RWPE2 (cell line): ENCODE measurements around the gene AGPAT1.
A peak's percentile ranks its signal among the peaks of the same experiment; 100 is the strongest.

ENCODE experiments used
- ATAC-seq: fragments of 200-7000 bp; cut with Tn5 transposase; 3 replicates; pipeline ENCODE4 v1.9.1; 2021; ENCODE audit warnings: low read depth
- DNase-seq: peaks from one replicate; pipeline ENCODE4 v3.0.0-alpha.2; 2020; ENCODE audit warnings: low spot score
- H3K27ac ChIP-seq: fragments of 450-650 bp; 2 replicates; pipeline ENCODE4 v1.5.1; 2017; ENCODE audit warnings: mild to moderate bottlenecking; ENCODE audit not compliant: poor library complexity, severe bottlenecking
- H3K27me3 ChIP-seq: fragments of 250-450 bp; sonication (Bioruptor Pico); 2 replicates; pipeline ENCODE4 v1.5.1; 2021; ENCODE audit warnings: mild to moderate bottlenecking, moderate library complexity; ENCODE audit not compliant: insufficient read depth, poor library complexity, severe bottlenecking
- H3K36me3 ChIP-seq: fragments of 250-450 bp; sonication (Bioruptor Pico); 2 replicates; pipeline ENCODE4 v1.5.1; 2020; ENCODE audit warnings: low read depth, mild to moderate bottlenecking, moderate library complexity
- H3K4me1 ChIP-seq: fragments of 250-450 bp; sonication (Bioruptor Pico); 2 replicates; pipeline ENCODE4 v1.5.1; 2021; ENCODE audit warnings: mild to moderate bottlenecking, moderate library complexity; ENCODE audit not compliant: insufficient read depth, poor library complexity, severe bottlenecking
- H3K4me3 ChIP-seq: fragments of 250-450 bp; sonication (Bioruptor Pico); 2 replicates; pipeline ENCODE4 v1.5.1; 2021; ENCODE audit warnings: mild to moderate bottlenecking, moderate library complexity; ENCODE audit not compliant: severe bottlenecking
- H3K9me3 ChIP-seq: fragments of 250-450 bp; sonication (Bioruptor Pico); 2 replicates; pipeline ENCODE4 v1.5.1; 2021; ENCODE audit warnings: mild to moderate bottlenecking, moderate library complexity; ENCODE audit not compliant: severe bottlenecking
- CTCF ChIP-seq: fragments of 450-650 bp; IDR thresholded peaks from one replicate; pipeline ENCODE4 v1.5.1; 2017; ENCODE audit warnings: mild to moderate bottlenecking, moderate library complexity; ENCODE audit not compliant: poor library complexity, severe bottlenecking

The AGPAT1 gene

GRCh38 chr6:32175711-32176475 lies at the start of gene AGPAT1:
Gene AGPAT1 (minus strand): TSS chr6:32176084. CDS start chr6:32171496, 4,588 bp downstream.
- Histone ChIP-seq H3K9me3 (no peaks in the 10 kb centered on the region), H3K27me3 (no peaks in the 10 kb centered on the region), H3K4me3 (peak within 1 kb of the TSS; percentile 45), H3K27ac (peak within 1 kb of the TSS; percentile 89), H3K4me1 (peaks cover 4% of the 10 kb centered on the region), H3K36me3 (peaks cover 7% of the 10 kb centered on the region)
- ATAC-seq (peak; percentile 68), DNase-seq (peak; percentile 93)
- TF ChIP-seq CTCF, result no peak

- Histone ChIP-seq H3K27me3 (no peaks in the 10 kb centered on the region), H3K36me3 (no peaks in the 10 kb centered on the region), H3K4me3 (no peak overlapping the region), H3K4me1 (no peaks in the 10 kb centered on the region), H3K27ac (no peak overlapping the region), H3K9me3 (no peaks in the 10 kb centered on the region)
- no peak for ATAC-seq
- DNase-seq, result no peak
- no peak for TF ChIP-seq CTCF
These were observed 48.8 kb upstream of the AGPAT1 start for GRCh38 chr6:32224696-32225095.

- H3K4me1 ChIP-seq, result no peaks in the 10 kb centered on the region
- no peak within 1 kb of the TSS for H3K4me3 ChIP-seq
- no peaks in the 10 kb centered on the region for H3K27me3 ChIP-seq
- no peaks in the 10 kb centered on the region for H3K9me3 ChIP-seq
- ATAC-seq, result no peak
- TF ChIP-seq CTCF, result no peak
- no peak within 1 kb of the TSS for H3K27ac ChIP-seq
- no peaks in the 10 kb centered on the region for H3K36me3 ChIP-seq
- no peak for DNase-seq
These were observed 47.7 kb upstream of the AGPAT1 start, which contains the start of gene NOTCH4 for GRCh38 chr6:32223258-32224235. Gene NOTCH4 (minus strand): TSS chr6:32224067. CDS start chr6:32223928, 139 bp downstream.

- Histone ChIP-seq H3K4me1 (no peaks in the 10 kb centered on the region), H3K27me3 (no peaks in the 10 kb centered on the region), H3K27ac (no peak overlapping the region), H3K4me3 (no peak overlapping the region), H3K36me3 (no peaks in the 10 kb centered on the region), H3K9me3 (no peaks in the 10 kb centered on the region)
- TF ChIP-seq CTCF, result no peak
- ATAC-seq (no peak), DNase-seq (no peak)
These were observed 46.7 kb upstream of the AGPAT1 start for GRCh38 chr6:32222333-32223230.
